Measurements from ENCODE around the gene UNC45A. TPM values are rescaled to one million over a fixed set of nuclear protein-coding genes. Genes with fewer than 3 reads are reported as not detected.
A peak's percentile ranks its signal among the peaks of the same experiment; 100 is the strongest.

UNC45A gene
- total and polyA plus RNA-seq, 3 donors from 2014 or later = 48.9 to 59.6 (median 56.9) TPM

- intact Hi-C loops (cut with DNase I; ENCODE audit: low total_unique reads) = no loop called here
- peak overlapping the region in 1 of 2 donors; percentile 56 for H3K4me3 ChIP-seq
Measured at GRCh38 chr15:90901175-90902039, 33.7 kb upstream of the UNC45A start.

DNA sequence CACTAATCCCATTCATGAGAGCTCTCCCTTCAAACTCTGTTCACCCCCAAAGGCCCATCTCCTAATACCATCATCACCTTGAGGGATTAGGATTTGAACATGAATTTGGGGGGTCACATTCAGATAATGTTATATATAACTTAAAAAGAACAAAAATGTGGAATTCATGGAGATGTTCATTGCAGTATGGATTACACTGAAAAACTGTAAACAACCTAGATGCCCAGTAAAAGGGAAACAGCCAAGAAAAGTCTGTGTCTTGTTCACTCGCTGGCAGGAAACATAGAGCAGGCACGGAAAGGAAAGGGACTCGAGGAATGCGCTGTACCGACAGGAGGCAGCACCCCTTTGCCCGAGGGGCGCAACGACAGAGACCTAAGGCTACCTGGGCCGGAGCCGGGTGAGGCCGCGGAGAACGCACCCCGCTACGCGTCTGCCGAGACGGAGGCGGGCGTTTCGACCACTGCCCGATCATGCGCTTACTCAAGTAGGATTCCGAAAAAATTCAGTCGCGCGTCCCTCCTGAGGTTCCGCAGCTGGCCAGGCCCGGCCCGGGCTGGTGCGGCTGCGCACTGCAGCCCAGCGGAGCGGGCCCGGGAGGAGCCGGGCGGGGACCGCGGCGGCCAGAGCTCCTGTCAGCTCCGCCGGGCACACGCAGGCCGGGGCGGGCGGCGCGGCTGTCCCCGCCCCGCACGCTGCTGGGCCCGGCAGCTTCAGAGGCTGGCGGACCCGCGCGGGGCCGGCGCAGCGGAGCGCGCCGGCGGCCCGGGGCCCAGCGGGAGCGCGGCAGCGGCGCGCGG, 32.8 kb upstream of the UNC45A start:
- peak overlapping the region; percentile 56 to 74 for H3K4me3 ChIP-seq
- TF ChIP-seq CTCF (IDR thresholded peaks at IDR 0.05) (peak; percentile 50 to 76 (median 74)), POLR2A (IDR thresholded peaks at IDR 0.05) (no peak)
- peak; percentile 87 for DNase-seq
- peaks cover 12% of the 10 kb centered on the region for H3K4me1 ChIP-seq
- WGBS, 2 donors = 0% methylated on average over 23 to 39 of the region's 71 CpGs
- H3K36me3 ChIP-seq (ENCODE audit: low read depth, missing control alignments) = no peaks in the 10 kb centered on the region
- H3K9me3 ChIP-seq = no peaks in the 10 kb centered on the region
- H3K27ac ChIP-seq = peak overlapping the region; percentile 76 to 94
- intact Hi-C loops (cut with DNase I; ENCODE audit: low total_unique reads) = no loop called here
- H3K27me3 ChIP-seq = no peaks in the 10 kb centered on the region

More at GRCh38 chr15:90901175-90902039, 33.7 kb upstream of the UNC45A start:
- no peaks in the 10 kb centered on the region for H3K9me3 ChIP-seq
- no peaks in the 10 kb centered on the region for H3K36me3 ChIP-seq (ENCODE audit: low read depth, missing control alignments)
- peak overlapping the region in 1 of 2 donors; percentile 94 for H3K27ac ChIP-seq
- H3K27me3 ChIP-seq = no peaks in the 10 kb centered on the region
- DNase-seq = peak; percentile 40
- H3K4me1 ChIP-seq = peaks cover 9% of the 10 kb centered on the region
- no peak for TF ChIP-seq CTCF (IDR thresholded peaks at IDR 0.05)
- no peak for TF ChIP-seq POLR2A (IDR thresholded peaks at IDR 0.05)
- 27 to 31% methylated on average over 14 of the region's 14 CpGs for WGBS, 2 donors

DNA sequence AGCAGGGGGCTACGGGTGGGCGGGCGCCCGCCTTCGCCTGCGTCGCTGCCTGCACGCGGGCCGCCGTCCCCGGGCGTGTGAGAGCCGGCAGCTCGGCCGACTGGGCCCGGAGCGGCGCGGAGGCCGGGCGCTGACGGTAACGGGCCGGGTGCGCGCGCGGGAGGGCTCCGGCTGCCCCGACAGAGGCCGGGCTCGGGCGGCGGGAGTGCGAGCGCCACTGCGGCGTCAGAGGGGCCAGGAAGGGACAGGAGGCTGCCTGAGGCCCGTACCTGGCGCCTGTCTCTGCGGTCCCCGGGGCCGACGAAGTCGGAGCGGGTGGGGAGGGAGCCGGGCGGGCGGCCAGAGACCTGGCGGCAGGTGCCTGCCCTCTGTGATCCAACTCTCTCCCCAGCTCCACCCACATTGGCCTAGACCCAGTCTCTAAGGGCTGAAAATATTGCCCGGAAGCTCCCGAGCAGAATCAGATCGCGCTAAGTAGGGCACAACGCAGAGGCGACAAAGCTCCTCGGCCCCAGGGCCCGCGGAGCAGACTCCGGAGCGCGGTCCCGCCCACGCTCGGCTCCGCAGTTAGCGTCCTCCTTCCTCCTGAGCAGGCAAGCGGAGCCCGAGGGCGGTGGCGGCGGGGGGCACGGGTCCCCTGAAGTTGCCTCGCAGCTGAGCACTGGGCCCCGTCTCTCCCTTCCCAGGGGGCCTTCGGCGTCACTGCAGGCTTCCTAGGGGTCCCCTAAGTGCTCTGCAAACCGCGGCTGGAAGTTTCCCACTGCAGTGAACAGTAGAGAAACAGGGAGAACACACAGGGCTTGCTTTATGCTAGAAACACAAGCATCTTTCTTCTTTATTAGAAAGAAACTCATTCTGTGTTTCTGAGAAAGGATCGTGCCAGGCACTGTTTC, 32.0 kb upstream of the UNC45A start, which contains the start of gene MAN2A2:
Gene MAN2A2 (plus strand): TSS at position 463 of the 893 bp plus-strand sequence. CDS start 906 bp downstream, outside the sequence.
- Histone ChIP-seq H3K27ac (peak within 1 kb of the TSS; percentile 76 to 94), H3K9me3 (no peaks in the 10 kb centered on the region), H3K4me1 (peaks cover 18% of the 10 kb centered on the region), H3K4me3 (peak within 1 kb of the TSS; percentile 65 to 74), H3K27me3 (no peaks in the 10 kb centered on the region), H3K36me3 (ENCODE audit: low read depth, missing control alignments) (no peaks in the 10 kb centered on the region)
- WGBS, 2 donors = 0% methylated on average over 17 to 64 of the region's 81 CpGs
- TF ChIP-seq POLR2A (IDR thresholded peaks at IDR 0.05) = no peak
- no peak for TF ChIP-seq CTCF (IDR thresholded peaks at IDR 0.05)
- peak; percentile 53 for DNase-seq
- intact Hi-C loops (cut with DNase I; ENCODE audit: low total_unique reads) = no loop called here

- 54 to 67% methylated on average over 14 to 18 of the region's 18 CpGs for WGBS, 2 donors
- no peaks in the 10 kb centered on the region for H3K27me3 ChIP-seq
- peak; percentile 46 for DNase-seq
- H3K36me3 ChIP-seq (ENCODE audit: low read depth, missing control alignments) = no peaks in the 10 kb centered on the region
- TF ChIP-seq CTCF (IDR thresholded peaks at IDR 0.05) = no peak
- TF ChIP-seq POLR2A (IDR thresholded peaks at IDR 0.05) = no peak
- peak overlapping the region; percentile 71 to 94 for H3K27ac ChIP-seq
- H3K4me1 ChIP-seq = peaks cover 18% of the 10 kb centered on the region
- intact Hi-C loops (cut with DNase I; ENCODE audit: low total_unique reads) = no loop called here
- no peaks in the 10 kb centered on the region for H3K9me3 ChIP-seq
- H3K4me3 ChIP-seq = peak overlapping the region; percentile 65 to 74
Measured at GRCh38 chr15:90903733-90904536, 31.1 kb upstream of the UNC45A start.
